ENCODE measurements around the gene PROSER2. TPM values are rescaled to one million over a fixed set of nuclear protein-coding genes. Genes with fewer than 3 reads are reported as not detected.
"Not testable (repeated sequence)": the region's sequence is repeated elsewhere in the genome, so short reads cannot be mapped to it uniquely, and the experiment has no call there.

The PROSER2 gene
- total RNA-seq, 1 donor from 2014 or later, result 0.47 TPM

DNA sequence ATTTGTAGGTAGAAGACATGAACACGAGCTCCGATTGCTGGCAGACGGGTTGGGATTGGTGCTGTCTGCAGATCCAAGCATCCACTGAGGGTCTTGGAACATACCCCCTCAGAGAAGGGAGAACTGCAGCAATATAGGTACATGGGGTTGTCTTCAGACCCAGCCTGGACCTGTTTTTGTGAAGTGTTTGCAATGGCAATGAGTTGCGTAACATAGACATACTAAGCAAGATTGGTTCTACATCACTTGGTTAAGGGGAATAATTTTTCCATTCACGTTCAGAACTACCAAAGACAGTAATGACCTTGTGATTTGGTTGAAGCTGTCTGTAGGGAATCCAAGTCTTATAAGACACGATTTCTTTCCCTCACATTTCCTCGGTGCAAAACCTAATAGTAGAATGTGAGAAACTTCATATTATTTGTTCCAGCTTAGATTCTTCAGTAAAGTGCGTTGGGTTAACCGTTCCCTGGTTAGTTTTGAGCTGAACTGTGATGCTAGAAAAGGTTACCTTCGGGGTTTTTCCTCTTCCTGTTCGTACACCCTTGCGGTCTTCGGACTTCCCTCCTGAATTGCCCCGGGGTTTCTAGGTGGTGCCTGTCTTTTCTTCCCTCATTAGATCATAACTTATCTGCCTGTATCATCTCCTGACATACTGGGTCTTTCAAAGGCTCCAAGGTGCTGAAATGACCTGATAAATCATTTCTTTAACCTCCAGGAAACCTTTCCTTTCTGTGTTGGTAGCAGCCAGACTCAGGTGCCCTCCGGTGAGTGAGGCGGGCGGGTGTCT lies 14.4 kb downstream of the PROSER2 start:
- no peak for DNase-seq

DNA sequence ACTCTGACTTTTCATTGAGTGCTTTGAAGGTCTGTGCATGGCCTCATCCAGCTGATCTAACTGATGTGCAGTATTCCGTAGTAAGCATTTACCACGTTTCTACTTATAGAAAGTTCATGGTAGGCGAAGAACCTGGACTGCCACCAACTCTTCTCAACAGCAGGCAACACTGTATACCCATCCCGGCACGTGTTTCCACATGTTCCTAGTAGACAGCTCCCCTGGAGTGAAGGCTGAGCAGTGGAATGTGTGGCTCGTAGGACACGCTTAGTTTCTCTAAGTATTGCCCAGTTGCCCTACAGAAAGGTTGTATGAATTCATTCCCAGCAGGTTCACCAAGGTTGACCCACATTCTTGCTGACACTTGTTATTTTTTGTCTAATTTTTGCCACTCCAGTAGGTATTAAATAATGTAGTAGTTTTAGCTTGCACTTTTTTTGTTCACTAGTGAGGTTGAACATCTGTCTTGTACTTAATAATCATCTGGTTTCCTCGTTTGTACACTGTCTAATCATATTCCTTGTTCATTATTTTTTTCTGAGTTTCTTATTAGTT lies 15.2 kb downstream of the PROSER2 start:
- DNase-seq, result no peak

DNA sequence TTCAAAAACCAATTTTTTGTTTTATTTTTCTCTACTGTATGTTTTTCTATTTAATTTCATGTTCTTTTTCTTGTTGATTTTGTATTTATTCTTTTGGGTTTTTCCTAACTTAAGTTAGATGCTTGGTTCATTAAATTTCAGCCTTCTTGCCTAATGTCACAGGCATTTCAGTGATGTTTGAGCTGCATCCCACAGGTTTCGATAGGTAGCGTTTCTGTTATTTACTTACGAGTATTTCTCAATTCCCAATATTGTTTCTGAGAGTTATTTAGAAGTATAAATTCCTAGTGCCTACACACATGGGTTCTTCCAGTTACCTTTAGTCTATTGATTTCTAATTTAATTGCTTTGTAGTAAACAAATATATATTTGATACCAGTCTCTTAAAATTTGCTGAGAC lies 18.2 kb downstream of the PROSER2 start:
- DNase-seq, result no peak

DNA sequence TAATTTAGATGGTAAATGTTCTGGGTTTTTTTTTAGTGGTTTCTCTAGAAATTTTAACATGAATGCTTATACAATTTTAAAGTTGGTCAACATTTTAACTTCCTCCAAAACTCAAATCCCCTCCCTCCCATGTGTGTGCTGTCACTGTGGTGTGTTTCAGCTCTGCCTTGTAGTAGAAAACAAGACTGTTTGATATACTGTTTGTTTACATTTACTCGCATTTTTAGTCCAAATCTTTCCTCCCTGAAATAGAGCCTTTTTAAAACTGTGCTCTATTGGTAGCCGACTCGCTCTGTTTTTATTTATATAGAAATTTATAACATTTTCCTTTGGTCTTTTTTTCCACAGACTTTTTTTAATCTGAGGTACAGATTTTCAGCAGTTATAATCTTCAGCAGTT lies 19.3 kb downstream of the PROSER2 start:
- DNase-seq, result no peak

DNA sequence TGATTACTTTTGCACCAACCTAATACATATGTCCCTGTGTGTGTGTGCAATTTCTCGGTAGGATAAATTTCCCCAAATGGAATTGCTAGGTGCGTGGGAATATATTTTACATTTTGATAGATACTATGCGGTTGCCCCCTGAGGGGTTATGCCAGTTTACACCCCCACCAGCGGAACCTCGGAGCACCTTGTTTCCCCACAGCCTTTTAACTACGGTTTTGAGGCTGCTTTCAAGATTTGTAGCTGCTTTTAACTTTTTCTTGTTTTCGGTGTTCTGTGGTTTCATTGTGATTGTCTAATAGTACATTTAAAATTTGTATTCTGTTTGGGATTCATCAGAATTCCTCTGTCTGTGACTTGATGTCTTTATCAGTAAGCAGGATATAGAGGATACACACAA lies 22.0 kb downstream of the PROSER2 start:
- no peak for DNase-seq

DNA sequence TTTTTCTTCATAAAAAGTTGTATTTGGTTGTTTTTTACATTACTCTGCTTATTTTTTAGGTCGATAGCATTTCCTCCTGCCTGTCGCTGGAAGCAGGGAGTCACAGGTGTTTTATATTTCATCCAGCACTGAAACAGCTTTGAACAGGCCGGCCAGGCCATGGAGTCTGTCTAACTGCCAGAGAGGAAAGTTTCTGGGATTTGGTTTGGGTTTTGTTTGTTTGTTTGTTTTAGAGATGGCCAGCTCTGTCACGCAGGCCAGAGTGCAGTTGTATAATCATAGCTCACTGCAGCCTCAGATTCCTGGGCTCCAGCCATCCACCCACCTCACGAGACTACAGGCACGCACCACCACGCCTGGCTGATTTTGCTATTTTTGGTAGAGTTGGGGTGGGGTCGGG lies 23.4 kb downstream of the PROSER2 start:
- no peak for DNase-seq

DNA sequence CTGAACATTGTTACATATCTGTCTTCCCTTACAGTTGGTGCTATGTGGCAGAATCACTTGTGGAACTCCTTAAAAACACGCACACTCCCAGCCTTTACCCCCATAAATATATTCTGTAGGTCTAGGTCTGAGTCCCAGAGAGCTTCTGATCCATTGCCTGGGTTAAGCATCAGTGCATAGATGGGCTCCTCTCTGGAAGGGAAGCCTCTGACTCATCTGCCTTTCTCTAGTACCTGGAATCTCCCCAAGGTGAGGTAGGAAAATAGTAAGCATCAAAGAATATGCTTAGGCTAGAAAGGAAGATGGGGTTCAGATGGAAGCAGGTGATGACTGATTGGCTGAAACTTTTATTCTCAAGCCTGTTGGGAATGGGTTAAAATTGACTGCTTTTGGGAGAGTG lies 26.1 kb downstream of the PROSER2 start:
- DNase-seq, result no peak

DNA sequence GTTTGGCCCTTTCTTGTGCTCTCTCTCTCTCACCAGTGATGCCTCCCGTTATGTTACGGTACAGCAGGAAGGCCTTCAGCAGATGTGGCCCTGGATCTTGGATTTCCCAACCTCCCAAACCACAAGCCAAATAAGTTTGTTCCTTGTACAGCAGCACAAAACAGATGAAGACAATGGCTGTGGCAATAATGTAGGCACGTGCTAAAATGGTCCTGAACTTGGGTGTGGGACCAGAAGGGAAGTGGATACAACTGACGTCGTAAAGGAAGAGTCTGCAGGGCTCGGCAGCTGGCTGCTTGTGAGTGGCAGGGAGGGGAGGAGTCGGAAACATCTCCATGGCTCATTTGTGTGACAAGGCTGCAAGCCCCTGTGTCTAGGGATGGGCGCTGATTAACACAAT lies 26.8 kb downstream of the PROSER2 start:
- DNase-seq, result no peak

DNA sequence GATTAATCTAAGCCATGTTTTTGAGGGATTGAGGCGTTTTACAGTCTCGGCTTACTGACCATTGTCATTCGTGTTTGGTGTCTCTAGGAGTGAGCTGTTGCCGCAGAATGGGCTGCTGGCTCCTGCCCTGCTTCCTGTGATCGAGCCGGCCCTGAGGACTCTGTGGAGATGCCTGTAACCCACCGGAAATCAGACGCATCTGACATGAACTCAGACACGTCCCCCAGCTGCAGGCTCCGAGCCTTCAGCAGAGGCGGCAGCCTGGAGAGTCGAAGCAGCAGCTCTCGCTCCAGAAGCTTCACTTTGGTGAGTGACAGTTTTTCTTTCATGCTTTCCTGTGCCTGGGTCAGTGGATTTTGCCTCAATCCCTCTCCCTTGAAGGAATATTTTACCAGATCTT lies 28.8 kb downstream of the PROSER2 start:
- DNase-seq, result no peak

DNA sequence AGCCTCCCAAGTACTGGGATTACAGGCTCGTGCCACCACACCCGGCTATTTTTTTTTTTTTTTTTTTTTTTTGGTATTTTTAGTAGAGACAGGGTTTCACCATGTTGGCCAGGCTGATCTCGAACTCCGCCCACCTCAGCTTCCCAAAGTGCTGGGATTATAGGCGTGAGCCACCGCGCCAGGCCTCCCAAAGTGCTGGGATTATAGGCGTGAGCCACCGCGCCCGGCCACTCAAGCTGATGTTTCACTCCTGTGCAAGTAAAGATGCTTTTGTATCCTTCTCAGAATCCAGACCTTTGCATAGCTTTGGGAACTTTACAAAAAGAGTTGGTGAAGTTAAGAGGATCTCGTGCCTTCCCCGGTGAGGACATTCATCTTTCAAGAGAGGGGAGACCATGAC lies 29.5 kb downstream of the PROSER2 start:
- not testable (repeated sequence) for DNase-seq

DNA sequence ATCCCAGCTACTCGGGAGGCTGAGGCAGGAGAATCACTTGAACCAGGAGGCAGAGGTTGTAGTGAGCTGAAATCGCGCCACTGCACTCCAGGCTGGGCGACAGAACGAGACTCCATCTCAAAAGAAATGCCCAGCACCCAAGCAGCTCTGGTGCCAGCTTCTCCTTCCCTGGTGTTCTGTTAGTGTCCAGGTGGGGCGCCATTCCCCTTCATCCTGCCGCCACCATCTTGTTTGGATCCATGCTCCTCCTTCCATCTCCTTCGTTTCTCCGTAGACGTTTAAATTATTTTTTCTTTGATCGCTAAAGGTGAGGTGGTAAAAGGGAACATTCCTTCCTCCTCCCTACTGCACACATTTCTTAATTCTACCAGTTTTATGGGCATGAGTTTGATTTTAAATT lies 30.3 kb downstream of the PROSER2 start:
- DNase-seq, result no peak

DNA sequence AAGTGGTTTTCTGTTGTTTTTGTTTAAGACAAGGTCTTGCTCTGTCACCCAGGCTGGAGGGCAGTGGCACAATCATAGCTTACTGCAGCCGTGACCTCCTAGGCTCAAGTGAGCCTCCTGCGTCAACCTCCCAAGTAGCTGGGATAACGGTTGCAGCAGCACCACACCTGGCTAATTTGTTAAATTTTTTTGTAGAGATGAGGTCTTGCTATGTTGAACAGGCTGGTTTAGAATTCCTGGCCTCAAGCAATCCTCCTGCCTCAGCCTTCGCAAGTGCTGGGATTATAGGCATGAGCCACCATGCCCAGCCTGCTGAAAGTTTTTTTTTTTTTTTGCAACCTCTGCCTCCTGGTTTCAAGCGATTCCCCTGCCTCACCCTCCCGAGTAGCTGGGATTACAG lies 31.1 kb downstream of the PROSER2 start:
- no peak for DNase-seq

DNA sequence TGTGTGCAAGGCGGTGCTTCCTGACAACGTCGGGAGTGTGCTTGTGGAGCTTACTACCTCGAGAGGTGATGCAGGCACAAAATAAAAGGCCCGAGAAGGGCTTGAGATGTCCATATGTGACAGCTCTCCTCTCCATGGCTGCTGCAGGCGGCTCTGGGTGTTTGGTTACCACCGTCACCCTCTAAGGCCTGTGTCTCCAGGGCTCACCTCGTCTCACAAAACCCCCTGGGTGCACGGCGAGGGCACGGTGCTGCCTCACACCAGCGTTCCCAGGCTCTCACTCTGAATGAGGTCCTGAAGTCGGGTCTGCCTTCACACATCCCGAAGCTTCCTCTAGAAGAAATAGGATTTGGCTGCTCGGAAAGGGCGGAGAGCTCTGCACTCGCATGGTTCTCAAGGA lies 32.9 kb downstream of the PROSER2 start:
- DNase-seq, result no peak

DNA sequence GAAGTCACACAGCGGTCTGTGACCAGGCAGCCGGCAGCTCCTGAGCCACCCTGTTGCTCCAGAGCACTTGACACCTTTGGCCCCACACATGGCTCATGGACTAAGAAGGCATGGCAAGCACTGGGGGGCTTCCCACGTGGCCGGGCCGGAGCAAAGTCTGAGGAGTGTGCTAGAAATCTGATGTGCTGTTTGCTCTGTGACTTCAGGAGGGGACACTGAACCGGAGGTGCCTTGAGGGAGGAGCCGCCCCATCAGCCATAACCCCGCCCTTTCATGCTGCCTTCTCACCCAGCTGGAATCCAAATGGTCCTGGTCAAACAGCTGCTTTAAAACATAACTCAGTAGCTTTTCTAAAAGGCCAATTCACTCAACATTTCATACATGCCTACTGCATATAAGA lies 33.5 kb downstream of the PROSER2 start:
- no peak for DNase-seq

DNA sequence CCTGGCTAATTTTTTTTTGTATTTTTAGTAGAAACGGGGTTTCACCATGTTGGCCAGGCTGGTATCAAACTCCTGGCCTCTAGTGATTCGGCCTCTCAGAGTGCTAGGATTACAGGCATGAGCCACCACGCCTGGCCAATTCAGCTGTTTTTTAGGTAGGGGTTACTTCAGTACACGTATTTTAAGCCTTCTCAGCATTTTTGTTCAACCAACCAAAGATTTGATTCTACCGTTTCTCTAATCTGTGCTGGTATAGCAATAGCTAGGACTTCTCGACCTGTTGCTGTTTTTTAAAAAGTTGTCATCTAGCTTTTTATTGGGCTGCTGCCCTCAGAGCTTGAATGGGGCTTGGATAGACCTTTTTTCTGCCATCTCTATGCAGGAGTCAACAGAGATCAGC lies 34.9 kb downstream of the PROSER2 start:
- no peak for DNase-seq

DNA sequence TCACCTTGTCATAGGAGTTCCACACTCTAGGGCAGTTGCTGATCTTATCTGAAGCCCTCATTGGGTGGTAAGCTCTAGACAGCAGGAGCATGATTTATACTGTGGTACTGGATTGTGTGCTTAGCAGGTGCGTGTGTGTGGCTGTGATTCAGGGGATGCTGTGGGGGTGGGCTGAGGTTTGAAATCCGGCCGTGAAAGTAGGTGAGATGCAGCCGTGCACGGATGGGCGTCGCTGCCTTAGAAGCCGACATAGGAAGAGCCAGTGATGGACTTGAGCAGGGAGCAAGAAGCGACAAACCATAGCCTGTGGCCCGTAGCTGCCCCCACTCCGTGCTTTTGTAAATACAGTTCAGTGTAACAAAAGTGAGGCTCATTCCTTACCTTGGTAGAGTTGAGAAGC lies 38.2 kb downstream of the PROSER2 start:
- DNase-seq, result no peak

DNA sequence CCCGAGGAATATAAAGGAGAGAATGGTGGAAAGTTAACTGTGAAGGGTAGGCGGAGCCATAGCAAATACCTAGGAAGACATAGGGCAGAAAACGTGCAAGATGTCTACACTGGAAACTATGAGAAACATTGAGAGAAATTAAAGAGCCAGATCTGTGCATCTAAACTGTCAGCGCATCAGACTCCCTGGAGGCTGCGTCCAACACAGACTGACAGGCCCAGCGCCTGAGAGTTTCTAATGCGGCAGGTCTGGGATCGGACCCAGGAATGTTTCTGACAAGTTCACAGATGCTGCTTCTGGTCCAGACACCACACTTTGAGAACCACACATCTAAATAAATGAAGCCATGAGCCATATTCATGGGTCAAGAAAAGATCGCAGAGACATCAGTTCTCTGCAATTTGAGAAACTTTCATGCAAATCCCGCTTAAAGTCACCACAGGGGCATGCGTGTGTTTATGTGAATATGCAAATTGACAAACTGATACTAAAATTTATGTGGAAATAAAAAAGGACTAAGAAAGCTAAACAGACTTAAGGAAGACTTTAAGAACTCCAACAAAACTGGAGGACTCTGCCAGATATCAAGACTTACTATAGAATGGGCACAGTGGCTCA lies 38.8 kb downstream of the PROSER2 start:
- DNase-seq, result no peak

DNA sequence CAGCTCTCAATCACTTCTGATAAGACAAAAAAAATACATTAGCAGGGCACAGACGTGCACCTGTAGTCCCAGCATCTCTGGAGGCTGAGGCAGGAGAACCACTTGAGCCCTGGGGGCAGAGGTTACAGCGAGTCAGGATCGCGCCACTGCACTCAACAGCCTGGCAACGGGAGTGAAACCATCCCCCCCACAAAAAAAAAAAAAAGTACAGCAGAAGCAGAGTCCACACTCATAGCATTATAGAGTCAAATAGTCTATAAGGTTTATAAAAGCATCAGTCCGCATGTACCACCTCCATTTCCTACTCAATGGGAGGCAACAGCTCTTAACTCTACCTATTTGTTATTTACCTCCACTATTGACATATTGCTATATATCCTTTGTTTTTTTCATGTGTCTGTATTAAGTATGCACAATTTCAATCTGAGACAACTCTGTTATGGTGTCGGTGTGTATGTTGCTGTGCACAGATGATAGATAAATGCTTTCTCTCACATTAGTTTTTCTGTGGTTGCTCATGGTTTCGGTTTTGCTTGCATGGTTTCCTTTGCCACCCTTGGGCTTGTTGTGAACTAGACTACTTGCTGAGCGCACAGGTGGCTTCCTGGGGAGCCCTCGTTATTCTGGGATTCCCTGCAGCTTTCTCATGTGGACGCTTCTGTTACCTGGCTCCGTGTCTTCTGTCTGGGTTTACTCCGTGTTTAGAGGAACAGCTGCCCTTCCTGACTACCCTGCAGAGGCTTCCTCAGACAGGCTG lies 40.4 kb downstream of the PROSER2 start:
- no peak for DNase-seq

DNA sequence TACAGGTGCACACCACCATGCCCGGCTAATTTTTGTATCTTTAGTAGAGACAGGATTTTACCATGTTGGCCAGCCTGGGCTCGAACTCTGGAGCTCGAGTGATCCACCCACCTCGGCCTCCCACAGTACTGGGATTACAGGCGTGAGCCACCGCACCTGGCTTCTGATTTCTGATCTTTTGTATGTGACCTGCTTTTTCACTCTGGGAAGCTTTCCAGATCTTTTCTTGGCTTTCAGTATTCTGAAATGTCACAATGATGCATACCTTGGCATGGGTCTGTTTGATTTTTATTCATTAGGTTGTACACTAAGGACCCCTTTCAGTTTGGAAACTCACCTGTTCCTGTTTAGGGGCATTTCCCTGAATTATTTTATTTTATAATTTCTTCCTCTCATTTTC lies 41.6 kb downstream of the PROSER2 start:
- no peak for DNase-seq

DNA sequence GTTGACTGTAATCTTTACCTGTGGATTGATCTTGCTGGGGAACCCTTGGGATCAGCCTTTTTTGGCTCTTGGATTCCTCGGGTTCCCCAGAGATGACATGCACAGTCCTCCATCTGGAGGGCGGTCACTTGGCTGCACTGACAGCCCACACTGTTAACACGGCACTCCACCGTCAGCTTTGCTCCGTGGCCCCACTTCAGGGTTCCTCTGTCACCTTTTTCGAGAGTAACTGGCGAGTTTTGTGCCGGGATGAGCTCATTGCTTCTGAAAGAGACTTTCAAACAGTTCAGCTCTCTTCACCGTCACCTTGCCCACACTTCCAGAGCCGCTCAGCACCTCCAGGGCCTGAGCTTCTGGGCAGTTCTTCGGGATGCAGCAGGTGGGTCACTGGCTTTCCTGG lies 42.4 kb downstream of the PROSER2 start:
- no peak for DNase-seq

DNA sequence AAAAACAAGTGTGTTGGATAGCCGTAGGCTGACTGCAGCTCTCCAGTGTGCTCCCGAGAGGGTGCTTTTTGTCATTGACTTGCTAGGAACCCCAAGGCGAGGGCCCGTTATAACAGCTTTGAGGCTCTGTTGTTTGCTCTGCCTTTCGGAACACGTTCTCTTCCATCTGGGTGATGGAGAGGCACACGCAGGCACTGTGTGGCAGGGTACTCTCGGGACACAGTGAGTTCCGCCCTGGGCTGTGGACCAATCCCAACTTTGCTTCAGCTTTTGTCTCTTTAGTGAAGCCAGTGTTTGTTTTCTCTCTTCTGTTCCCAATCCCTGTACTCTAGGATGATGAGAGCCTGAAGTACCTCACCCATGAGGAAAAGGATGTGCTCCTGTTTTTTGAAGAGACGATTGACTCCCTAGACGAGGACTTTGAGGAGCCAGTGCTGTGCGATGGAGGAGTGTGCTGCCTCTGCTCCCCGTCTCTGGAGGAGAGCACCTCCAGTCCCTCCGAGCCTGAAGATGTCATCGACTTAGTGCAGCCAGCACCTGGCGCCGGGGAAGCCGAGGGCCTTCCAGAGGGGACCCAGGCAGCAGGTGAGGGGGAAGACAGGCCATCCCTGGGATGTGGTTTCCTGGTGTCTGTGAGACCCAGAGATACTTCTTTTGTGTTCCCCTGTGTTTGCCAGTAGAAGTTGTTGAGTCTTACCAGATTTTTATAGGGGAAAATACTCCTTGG lies 43.2 kb downstream of the PROSER2 start:
- no peak for DNase-seq

DNA sequence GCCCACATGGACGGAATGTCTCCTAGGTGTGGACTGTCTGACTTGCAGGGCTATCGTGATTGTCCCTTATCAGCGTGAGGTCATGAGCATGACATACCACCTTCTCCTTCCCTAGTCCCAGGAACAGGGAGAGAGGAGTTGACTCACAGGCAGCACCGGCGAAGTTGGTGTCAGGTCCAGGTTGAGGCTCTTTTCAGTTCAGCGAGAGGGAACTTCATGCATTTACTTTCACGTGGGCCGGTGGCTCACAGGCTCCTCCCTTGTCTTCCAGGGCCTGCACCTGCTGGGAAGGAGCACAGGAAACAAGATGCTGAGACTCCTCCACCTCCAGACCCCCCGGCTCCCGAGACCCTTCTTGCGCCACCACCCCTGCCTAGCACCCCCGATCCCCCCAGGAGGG lies 46.1 kb downstream of the PROSER2 start:
- DNase-seq, result no peak

Data from occipital lobe (tissue), 2 donors.